ENCODE measurements around the gene MYO7A.

MYO7A gene

GRCh38 chr11:77203901-77204753 is 76.1 kb downstream of the MYO7A start:
- TF ChIP-seq CTCF (IDR thresholded peaks at IDR 0.05; ENCODE audit: insufficient read depth, missing control alignments) = no peak
- FAIRE-seq (no peak), DNase-seq (ENCODE audit: insufficient read length, low spot score) (no peak)

GRCh38 chr11:77204754-77205466 is 76.9 kb downstream of the MYO7A start:
- FAIRE-seq (no peak), DNase-seq (ENCODE audit: insufficient read length, low spot score) (no peak)
- no peak for TF ChIP-seq CTCF (IDR thresholded peaks at IDR 0.05; ENCODE audit: insufficient read depth, missing control alignments)

- TF ChIP-seq CTCF (IDR thresholded peaks at IDR 0.05; ENCODE audit: insufficient read depth, missing control alignments) = no peak
- DNase-seq (ENCODE audit: insufficient read length, low spot score) (no peak), FAIRE-seq (no peak)
These were observed 77.6 kb downstream of the MYO7A start for GRCh38 chr11:77205467-77206263.

- no peak for TF ChIP-seq CTCF (IDR thresholded peaks at IDR 0.05; ENCODE audit: insufficient read depth, missing control alignments)
- FAIRE-seq (no peak), DNase-seq (ENCODE audit: insufficient read length, low spot score) (no peak)
These were observed 78.4 kb downstream of the MYO7A start for GRCh38 chr11:77206264-77207018.

GRCh38 chr11:77207019-77207485 is 79.0 kb downstream of the MYO7A start:
- FAIRE-seq (no peak), DNase-seq (ENCODE audit: insufficient read length, low spot score) (no peak)
- no peak for TF ChIP-seq CTCF (IDR thresholded peaks at IDR 0.05; ENCODE audit: insufficient read depth, missing control alignments)

GRCh38 chr11:77207618-77208313 is 79.7 kb downstream of the MYO7A start:
- DNase-seq (ENCODE audit: insufficient read length, low spot score) (no peak), FAIRE-seq (no peak)
- TF ChIP-seq CTCF (IDR thresholded peaks at IDR 0.05; ENCODE audit: insufficient read depth, missing control alignments) = no peak

Measured in D721Med (cell line).